Measurements from ENCODE around the gene ZAR1. TPM values are rescaled to one million over a fixed set of nuclear protein-coding genes. Genes with fewer than 3 reads are reported as not detected.
A peak's percentile ranks its signal among the peaks of the same experiment; 100 is the strongest.

The ZAR1 gene
- total and polyA plus RNA-seq, 9 of the 15 experiments (the other 6 are each of a cell fraction or from before 2014, with no cell fraction given) = 0.07 to 0.84 (median 0.28) TPM; not detected in 1

- no peaks in the 10 kb centered on the region for H3K9me1 ChIP-seq (ENCODE audit: control insufficient read depth, insufficient read depth, low read length)
- BruUV-seq (replicated peaks) = no TSS peak
- intact Hi-C loops (cut with micrococcal nuclease) = no loop called here
- ChIA-PET CTCF (ENCODE audit: low intra/inter-chr PET ratio) (no interaction called here), POLR2A (interaction anchor here (1.8 kb wide), 1 partner anchor 10 kb away, joined by 7 read pairs; no protein-coding TSS in a partner anchor)
- no peaks in the 10 kb centered on the region for H4K20me1 ChIP-seq (replicated peaks; ENCODE audit: control insufficient read depth, insufficient read depth, low read length)
- FAIRE-seq = peak; percentile 59
- H3K4me1 ChIP-seq (replicated peaks in 1 of 2; ENCODE audit: control insufficient read depth in 2 of 2, insufficient read depth in 2 of 2, low read length in 2 of 2) = peaks cover 0 to 3% of the 10 kb centered on the region in 2 experiments; a peak in 2 of 5 replicates
- H3K4me3 ChIP-seq = no peak overlapping the region
- H3K9me3 ChIP-seq (replicated peaks; ENCODE audit: control insufficient read depth, insufficient read depth, low read depth, low read length) = no peaks in the 10 kb centered on the region
- H3K27ac ChIP-seq (ENCODE audit: extremely low read depth, low read depth, low read length) = peak overlapping the region; percentile 11; the same call in 1 of the 3 replicates
- H2AFZ ChIP-seq (ENCODE audit: low read depth, low read length) = no peak overlapping the region
- ATAC-seq = peak; percentile 93
- H3K9ac ChIP-seq (ENCODE audit: insufficient read depth in 1 of 2, low read depth in 2 of 2, low read length in 2 of 2) = no peak overlapping the region
- peak in 2 of 4 experiments; percentile 29 to 30 for DNase-seq (ENCODE audit: extremely low read depth in 1 of 4, low spot score in 3 of 4)
- no peak overlapping the region for H3K4me2 ChIP-seq (ENCODE audit: insufficient read depth, low read length)
- H3K36me3 ChIP-seq (ENCODE audit: control insufficient read depth, insufficient read depth, low read length) = peaks cover 47% of the 10 kb centered on the region; the same call in 2 of the 3 replicates
- WGBS (ENCODE audit: insufficient coverage, low coverage, missing lambda C conversion rate) = 13% methylated on average over 1 of the region's 1 CpG
- H3K79me2 ChIP-seq (ENCODE audit: control insufficient read depth, insufficient read depth, low read length) = no peaks in the 10 kb centered on the region
- in situ Hi-C loops (cut with MboI) = no loop called here
- no peaks in the 10 kb centered on the region for H3K27me3 ChIP-seq (ENCODE audit: control insufficient read depth in 2 of 2, insufficient read depth in 2 of 2, low read length in 2 of 2)
- TF ChIP-seq HIVEP1 (CRISPR knock-in tag; IDR thresholded peaks at IDR 0.05) (no peak), ARID1B (IDR thresholded peaks at IDR 0.05) (peak; percentile 73), MAFK (IDR thresholded peaks at IDR 0.05; ENCODE audit: low read length) (peak; percentile 82), MAFG (tag; conservative IDR thresholded peaks at IDR 0.05) (peak; percentile 97), NBN (IDR thresholded peaks at IDR 0.05; ENCODE audit: low read depth) (0 out of 2 replicates have a peak, but pooled peaks have one; percentile 14), FOXA3 (CRISPR knock-in tag; conservative IDR thresholded peaks at IDR 0.05 in 1 of 2, IDR thresholded peaks at IDR 0.05 in 1 of 2) (peak in 1 of 2 experiments; percentile 72; a peak in 2 of 4 replicates), HDAC2 (IDR thresholded peaks at IDR 0.05) (0 out of 2 replicates have a peak, but pooled peaks have one; percentile 32), SMARCA4 (IDR thresholded peaks at IDR 0.05) (peak; percentile 79), DPF2 (IDR thresholded peaks at IDR 0.05) (peak; percentile 72), ZNF592 (IDR thresholded peaks at IDR 0.05) (peak; percentile 70), NCOR1 (IDR thresholded peaks at IDR 0.05) (peak; percentile 20; the same call in 1 of the 2 replicates)
- TF ChIP-seq, protein P1, sequence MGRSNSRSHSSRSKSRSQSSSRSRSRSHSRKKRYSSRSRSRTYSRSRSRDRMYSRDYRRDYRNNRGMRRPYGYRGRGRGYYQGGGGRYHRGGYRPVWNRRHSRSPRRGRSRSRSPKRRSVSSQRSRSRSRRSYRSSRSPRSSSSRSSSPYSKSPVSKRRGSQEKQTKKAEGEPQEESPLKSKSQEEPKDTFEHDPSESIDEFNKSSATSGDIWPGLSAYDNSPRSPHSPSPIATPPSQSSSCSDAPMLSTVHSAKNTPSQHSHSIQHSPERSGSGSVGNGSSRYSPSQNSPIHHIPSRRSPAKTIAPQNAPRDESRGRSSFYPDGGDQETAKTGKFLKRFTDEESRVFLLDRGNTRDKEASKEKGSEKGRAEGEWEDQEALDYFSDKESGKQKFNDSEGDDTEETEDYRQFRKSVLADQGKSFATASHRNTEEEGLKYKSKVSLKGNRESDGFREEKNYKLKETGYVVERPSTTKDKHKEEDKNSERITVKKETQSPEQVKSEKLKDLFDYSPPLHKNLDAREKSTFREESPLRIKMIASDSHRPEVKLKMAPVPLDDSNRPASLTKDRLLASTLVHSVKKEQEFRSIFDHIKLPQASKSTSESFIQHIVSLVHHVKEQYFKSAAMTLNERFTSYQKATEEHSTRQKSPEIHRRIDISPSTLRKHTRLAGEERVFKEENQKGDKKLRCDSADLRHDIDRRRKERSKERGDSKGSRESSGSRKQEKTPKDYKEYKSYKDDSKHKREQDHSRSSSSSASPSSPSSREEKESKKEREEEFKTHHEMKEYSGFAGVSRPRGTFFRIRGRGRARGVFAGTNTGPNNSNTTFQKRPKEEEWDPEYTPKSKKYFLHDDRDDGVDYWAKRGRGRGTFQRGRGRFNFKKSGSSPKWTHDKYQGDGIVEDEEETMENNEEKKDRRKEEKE (IDR thresholded peaks at IDR 0.05; ENCODE audit: borderline replicate concordance in 1 of 2, control insufficient read depth in 1 of 2, low read depth in 2 of 2, low read length in 1 of 2) = no peak
- TF ChIP-seq, protein P2, sequence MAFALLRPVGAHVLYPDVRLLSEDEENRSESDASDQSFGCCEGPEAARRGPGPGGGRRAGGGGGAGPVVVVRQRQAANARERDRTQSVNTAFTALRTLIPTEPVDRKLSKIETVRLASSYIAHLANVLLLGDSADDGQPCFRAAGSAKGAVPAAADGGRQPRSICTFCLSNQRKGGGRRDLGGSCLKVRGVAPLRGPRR (CRISPR knock-in tag; IDR thresholded peaks at IDR 0.05) = no peak
Observed at GRCh38 chr4:48504352-48504751, 14.3 kb downstream of the ZAR1 start.

Data from K562 (cell line).